GM10248 (cell line): Measurements from ENCODE around the gene DIP2B.

ENCODE experiments used
- CTCF ChIA-PET: fragments of 300-600 bp; sonication (Branson Sonifier 250); formaldehyde crosslinking; extraction: SDS; loops from one replicate; lab custom pipeline; 2021; ENCODE audit warnings: antibody characterized with exemption; lab: Yijun Ruan, JAX
- POLR2A ChIA-PET: fragments of 350-650 bp; sonication (Branson Sonifier 250); formaldehyde crosslinking; extraction: SDS; loops from one replicate; lab custom pipeline; 2020; ENCODE audit warnings: antibody characterized with exemption; lab: Yijun Ruan, JAX
- DNase-seq: peaks from one replicate; pipeline ENCODE4 v3.0.0; 2012; ENCODE audit errors: extremely low spot score
- TF ChIP-seq, protein P1 (sequence below): IDR thresholded peaks from 2 replicates; pipeline ENCODE4 v1.5.1; 2012; ENCODE audit warnings: mild to moderate bottlenecking, low read depth; ENCODE audit errors: extremely low read depth, missing control alignments, control extremely low read depth

DIP2B gene

DNA sequence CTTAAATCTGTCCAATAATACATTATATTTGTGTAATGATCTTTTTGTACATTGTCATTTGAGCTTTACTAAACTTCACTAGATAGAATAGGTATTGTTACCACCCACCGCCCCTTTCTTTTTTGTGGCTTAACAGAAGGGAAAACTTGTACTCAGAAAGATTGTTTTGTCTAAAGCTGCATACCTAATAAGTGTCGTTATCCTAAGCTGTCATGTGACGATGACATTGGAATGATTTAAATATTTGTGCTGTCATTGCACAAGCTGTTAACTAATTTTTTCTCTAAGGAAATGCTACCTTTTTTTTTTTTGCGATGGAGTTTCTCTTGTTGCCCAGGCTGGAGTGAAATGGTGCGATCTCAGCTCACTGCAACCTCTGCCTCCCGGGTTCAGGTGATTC lies 3.6 kb downstream of the DIP2B start:
- ChIA-PET POLR2A (interaction anchor here (0.7 to 1.1 kb wide), 3 partner anchors 130 to 576 kb away, joined by 3 to 4 read pairs (median 3); no protein-coding TSS in a partner anchor), CTCF (interaction anchor here (1.0 to 7.7 kb wide), 7 partner anchors 11 to 833 kb away, joined by 3 to 75 read pairs (median 6); partner anchors contain the start of gene ATF1)
- no peak for DNase-seq
- TF ChIP-seq, protein P1, sequence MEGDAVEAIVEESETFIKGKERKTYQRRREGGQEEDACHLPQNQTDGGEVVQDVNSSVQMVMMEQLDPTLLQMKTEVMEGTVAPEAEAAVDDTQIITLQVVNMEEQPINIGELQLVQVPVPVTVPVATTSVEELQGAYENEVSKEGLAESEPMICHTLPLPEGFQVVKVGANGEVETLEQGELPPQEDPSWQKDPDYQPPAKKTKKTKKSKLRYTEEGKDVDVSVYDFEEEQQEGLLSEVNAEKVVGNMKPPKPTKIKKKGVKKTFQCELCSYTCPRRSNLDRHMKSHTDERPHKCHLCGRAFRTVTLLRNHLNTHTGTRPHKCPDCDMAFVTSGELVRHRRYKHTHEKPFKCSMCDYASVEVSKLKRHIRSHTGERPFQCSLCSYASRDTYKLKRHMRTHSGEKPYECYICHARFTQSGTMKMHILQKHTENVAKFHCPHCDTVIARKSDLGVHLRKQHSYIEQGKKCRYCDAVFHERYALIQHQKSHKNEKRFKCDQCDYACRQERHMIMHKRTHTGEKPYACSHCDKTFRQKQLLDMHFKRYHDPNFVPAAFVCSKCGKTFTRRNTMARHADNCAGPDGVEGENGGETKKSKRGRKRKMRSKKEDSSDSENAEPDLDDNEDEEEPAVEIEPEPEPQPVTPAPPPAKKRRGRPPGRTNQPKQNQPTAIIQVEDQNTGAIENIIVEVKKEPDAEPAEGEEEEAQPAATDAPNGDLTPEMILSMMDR = no peak

- TF ChIP-seq, protein P1 = no peak
- ChIA-PET CTCF (interaction anchor here (0.9 to 7.7 kb wide), 13 partner anchors 10 to 832 kb away, joined by 3 to 75 read pairs (median 4); no protein-coding TSS in a partner anchor), POLR2A (interaction anchor here (1.1 kb wide), 1 partner anchor 575 kb away, joined by 3 read pairs; no protein-coding TSS in a partner anchor)
- DNase-seq = no peak
Observed at GRCh38 chr12:50508970-50509663, 4.3 kb downstream of the DIP2B start.

- POLR2A ChIA-PET = interaction anchor here (1.3 kb wide), 1 partner anchor 24 kb away, joined by 3 read pairs; no protein-coding TSS in a partner anchor
- no peak for DNase-seq
- CTCF ChIA-PET = interaction anchor here (0.7 to 1.2 kb wide), 2 partner anchors 9 to 11 kb away, joined by 3 to 5 read pairs; partner anchors contain the start of gene DIP2B
- TF ChIP-seq, protein P1 = no peak
Observed at GRCh38 chr12:50514526-50515276, 9.9 kb downstream of the DIP2B start.

GRCh38 chr12:50515587-50515986 lies 10.8 kb downstream of the DIP2B start:
- ChIA-PET POLR2A (interaction anchor here (0.7 to 1.3 kb wide), 2 partner anchors 23 to 567 kb away, joined by 3 to 5 read pairs; no protein-coding TSS in a partner anchor), CTCF (interaction anchor here (7.2 kb wide), 1 partner anchor 8 kb away, joined by 75 read pairs; the partner anchor contains the start of gene DIP2B)
- TF ChIP-seq, protein P1 = no peak
- no peak for DNase-seq

GRCh38 chr12:50517421-50518048 lies 12.8 kb downstream of the DIP2B start:
- ChIA-PET POLR2A (no interaction called here), CTCF (interaction anchor here (0.7 to 7.2 kb wide), 7 partner anchors 10 to 121 kb away, joined by 3 to 75 read pairs (median 3); partner anchors contain the start of gene DIP2B)
- DNase-seq = peak; percentile 68
- TF ChIP-seq, protein P1 = no peak
